Vagina (tissue), 2 donors: ENCODE measurements around the gene CSMD2. TPM values are rescaled to one million over a fixed set of nuclear protein-coding genes. Genes with fewer than 3 reads are reported as not detected.
"Not testable (repeated sequence)": the region's sequence is repeated elsewhere in the genome, so short reads cannot be mapped to it uniquely, and the experiment has no call there.

Source experiments
- DNase-seq, 2 donors: peaks; one replicate each; pipeline ENCODE4 v3.0.0-alpha.2; 2017; ENCODE audit errors: extremely low spot score in 2 of 2
- H3K27ac ChIP-seq: fragments of 200-600 bp; sonication (generic); one replicate; pipeline ENCODE4 v1.5.1; 2019
- H3K27me3 ChIP-seq: fragments of 200-600 bp; sonication (generic); one replicate; pipeline ENCODE4 v1.5.1; 2019
- H3K36me3 ChIP-seq, 2 donors: fragments of 200-600 bp; sonication (generic); one replicate each; pipeline ENCODE4 v1.5.1; 2017 to 2019
- H3K4me1 ChIP-seq: fragments of 200-600 bp; sonication (generic); one replicate; pipeline ENCODE4 v1.5.1; 2019
- H3K4me3 ChIP-seq, 2 donors: fragments of 200-600 bp; sonication (generic); 1 replicate in 1 of 2; 2 replicates in 1 of 2; pipeline ENCODE4 v1.5.1; 2016 to 2019
- H3K9me3 ChIP-seq: fragments of 200-600 bp; sonication (generic); one replicate; pipeline ENCODE4 v1.5.1; 2019
- CTCF ChIP-seq, 3 experiments: fragments of 450-650 bp in 2 of 3; fragments of 200-600 bp in 1 of 3; sonication (generic) in 1 of 3; IDR thresholded peaks; one replicate each; pipeline ENCODE4 v1.5.1; 2017 to 2019; ENCODE audit warnings: antibody characterized with exemption in 3 of 3, mild to moderate bottlenecking in 2 of 3, moderate library complexity in 2 of 3
- POLR2A ChIP-seq, 2 donors: fragments of 450-650 bp; IDR thresholded peaks; one replicate each; pipeline ENCODE4 v1.6.1; 2017; ENCODE audit warnings: antibody characterized with exemption in 2 of 2, mild to moderate bottlenecking in 2 of 2, moderate library complexity in 2 of 2
- POLR2AphosphoS5 ChIP-seq, 2 donors: sonication (generic); formaldehyde crosslinking; IDR thresholded peaks; one replicate each; pipeline ENCODE4 v1.9.0; 2017; ENCODE audit warnings: antibody characterized with exemption in 2 of 2, mild to moderate bottlenecking in 2 of 2, low read depth in 1 of 2; ENCODE audit not compliant: insufficient read depth in 1 of 2
- intact Hi-C: fragments of 100-400 bp; cut with DNase I; formaldehyde crosslinking; loops from one replicate; pipeline ENCODE4 v1.15.1; 2023
- total RNA-seq: library from RNA; depleted of rRNA; stranded (reverse); fragments of >200 nt; gene quantifications from one replicate; pipeline ENCODE4 v1.2.3, GENCODE V29; 2016

The CSMD2 gene
- total RNA-seq, 1 donor from 2014 or later = 0.25 TPM

GRCh38 chr1:34083974-34084373 lies 81.1 kb downstream of the CSMD2 start:
- TF ChIP-seq POLR2AphosphoS5 (IDR thresholded peaks at IDR 0.05; ENCODE audit: insufficient read depth in 1 of 2, low read depth in 1 of 2) = no peak
- TF ChIP-seq POLR2A (IDR thresholded peaks at IDR 0.05) = no peak
- TF ChIP-seq CTCF (IDR thresholded peaks at IDR 0.05) = no peak
- peak; percentile 47 to 74 for DNase-seq
- Histone ChIP-seq H3K9me3 (no peaks in the 10 kb centered on the region), H3K27me3 (no peaks in the 10 kb centered on the region), H3K4me1 (no peaks in the 10 kb centered on the region), H3K27ac (no peak overlapping the region), H3K4me3 (no peak overlapping the region), H3K36me3 (no peaks in the 10 kb centered on the region)
- intact Hi-C loops = no loop called here

GRCh38 chr1:34082085-34082670 lies 82.9 kb downstream of the CSMD2 start:
- H3K27me3 ChIP-seq, H3K27ac ChIP-seq, H3K4me3 ChIP-seq, H3K4me1 ChIP-seq, H3K9me3 ChIP-seq, intact Hi-C loops, H3K36me3 ChIP-seq: not testable (repeated sequence)
- peak in 1 of 2 donors; percentile 61 for DNase-seq

GRCh38 chr1:34078383-34078782 lies 86.6 kb downstream of the CSMD2 start:
- no peak overlapping the region for H3K27ac ChIP-seq
- no peak for TF ChIP-seq CTCF (IDR thresholded peaks at IDR 0.05)
- TF ChIP-seq POLR2A (IDR thresholded peaks at IDR 0.05) = no peak
- no peak for TF ChIP-seq POLR2AphosphoS5 (IDR thresholded peaks at IDR 0.05; ENCODE audit: insufficient read depth in 1 of 2, low read depth in 1 of 2)
- intact Hi-C loops = no loop called here
- H3K4me3 ChIP-seq = no peak overlapping the region
- no peaks in the 10 kb centered on the region for H3K9me3 ChIP-seq
- H3K27me3 ChIP-seq = no peaks in the 10 kb centered on the region
- H3K4me1 ChIP-seq = no peaks in the 10 kb centered on the region
- DNase-seq = peak in 1 of 2 donors; percentile 14
- H3K36me3 ChIP-seq = no peaks in the 10 kb centered on the region

GRCh38 chr1:34075576-34075975 lies 89.5 kb downstream of the CSMD2 start:
- H3K4me3 ChIP-seq = no peak overlapping the region
- no peaks in the 10 kb centered on the region for H3K27me3 ChIP-seq
- intact Hi-C loops = no loop called here
- H3K4me1 ChIP-seq = no peaks in the 10 kb centered on the region
- TF ChIP-seq POLR2AphosphoS5 (IDR thresholded peaks at IDR 0.05; ENCODE audit: insufficient read depth in 1 of 2, low read depth in 1 of 2) (no peak), CTCF (IDR thresholded peaks at IDR 0.05) (no peak), POLR2A (IDR thresholded peaks at IDR 0.05) (no peak)
- no peaks in the 10 kb centered on the region for H3K9me3 ChIP-seq
- DNase-seq = peak in 1 of 2 donors; percentile 6
- no peak overlapping the region for H3K27ac ChIP-seq
- H3K36me3 ChIP-seq = no peaks in the 10 kb centered on the region

GRCh38 chr1:34073028-34073695 lies 91.9 kb downstream of the CSMD2 start:
- no peaks in the 10 kb centered on the region for H3K9me3 ChIP-seq
- no peaks in the 10 kb centered on the region for H3K36me3 ChIP-seq
- H3K4me3 ChIP-seq = no peak overlapping the region
- H3K27me3 ChIP-seq = no peaks in the 10 kb centered on the region
- intact Hi-C loops = no loop called here
- no peak overlapping the region for H3K27ac ChIP-seq
- H3K4me1 ChIP-seq = no peaks in the 10 kb centered on the region
- DNase-seq = no peak
- no peak for TF ChIP-seq POLR2A (IDR thresholded peaks at IDR 0.05)
- no peak for TF ChIP-seq POLR2AphosphoS5 (IDR thresholded peaks at IDR 0.05; ENCODE audit: insufficient read depth in 1 of 2, low read depth in 1 of 2)
- TF ChIP-seq CTCF (IDR thresholded peaks at IDR 0.05) = no peak
